Kidney tubule cell (primary cell): ENCODE measurements around the gene HDAC5.
"Not testable (repeated sequence)": the region's sequence is repeated elsewhere in the genome, so short reads cannot be mapped to it uniquely, and the experiment has no call there.

Experiments used
- DNase-seq: peaks from one replicate; pipeline ENCODE4 v3.0.0-alpha.2; 2018; ENCODE audit warnings: low spot score

The HDAC5 gene

GRCh38 chr17:44066204-44066930, 57.1 kb downstream of the HDAC5 start, which contains the start of gene LSM12:
LSM12 (minus strand) TSS chr17:44066671; CDS start chr17:44066587, 84 bp downstream.
- DNase-seq = peak; percentile 94

DNA sequence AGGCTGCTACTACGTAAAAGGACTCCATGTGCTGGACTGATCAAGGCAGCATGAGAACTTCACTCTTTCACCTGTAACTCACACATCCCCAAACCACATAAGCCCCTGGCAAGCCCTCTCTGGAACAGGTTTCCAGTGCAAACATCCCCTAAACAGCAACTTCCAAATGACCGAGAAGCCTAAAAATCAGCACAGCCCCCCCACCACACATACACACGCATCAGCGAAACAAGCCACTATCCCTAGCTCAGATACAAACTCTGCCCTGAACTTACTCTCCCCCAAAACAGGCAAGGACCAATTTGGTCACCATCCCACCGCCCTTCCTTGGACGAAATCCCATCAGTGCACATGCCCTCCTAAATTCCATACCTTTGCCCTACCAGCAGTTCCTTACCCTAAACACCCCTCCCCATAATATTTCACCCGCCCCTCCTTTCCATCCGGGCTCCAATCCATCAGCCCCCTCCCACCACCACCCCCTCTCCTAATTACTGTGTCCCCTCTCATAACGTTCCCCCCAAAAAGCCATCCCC, 57.7 kb downstream of the HDAC5 start:
- peak; percentile 22 for DNase-seq

DNA sequence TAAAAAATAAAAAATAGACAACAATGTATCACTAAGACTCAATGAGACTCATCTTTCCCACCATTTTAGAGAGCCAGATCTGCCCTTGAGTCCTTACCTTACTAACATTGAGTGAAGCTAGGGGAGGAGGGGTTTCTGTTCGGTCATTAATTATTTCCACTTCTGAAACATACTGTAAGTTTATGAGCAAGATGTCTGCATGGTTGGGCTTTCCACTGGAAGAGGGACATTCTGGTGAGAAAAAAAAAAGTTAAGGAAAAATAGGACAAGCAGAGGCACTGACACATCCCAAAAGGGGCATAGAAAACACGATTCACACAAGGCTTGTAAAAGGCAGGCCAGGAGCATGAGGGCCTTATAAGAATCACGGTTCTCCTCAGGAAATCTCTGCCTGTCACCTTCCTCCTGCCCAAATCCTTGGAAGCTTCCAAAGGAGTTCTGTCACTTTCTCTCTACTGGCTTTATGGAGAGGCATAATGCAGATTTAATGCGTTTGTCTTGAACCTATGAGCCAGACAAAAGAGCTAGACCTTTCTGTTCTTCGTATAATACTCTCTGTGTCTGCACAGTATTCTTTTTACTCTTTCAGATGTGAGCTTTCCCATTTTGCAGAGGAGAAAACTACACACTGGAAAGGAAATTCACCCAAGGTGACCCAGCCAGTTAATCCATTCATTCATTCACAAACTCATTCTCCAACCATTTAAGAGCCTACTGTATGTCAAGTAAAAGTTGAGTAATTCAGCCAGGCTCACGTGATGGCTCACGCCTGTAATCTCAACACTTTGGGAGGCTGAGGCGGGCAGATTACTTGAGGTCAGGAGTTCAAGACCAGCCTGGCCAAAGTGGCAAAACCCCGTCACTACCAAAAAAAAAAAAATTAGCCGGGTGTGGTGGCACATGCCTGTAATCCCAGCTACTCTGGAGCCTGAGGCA, 59.5 kb downstream of the HDAC5 start:
- no peak for DNase-seq

GRCh38 chr17:44062871-44063270, 60.6 kb downstream of the HDAC5 start:
- DNase-seq = no peak

- DNase-seq = no peak
These were observed 62.0 kb downstream of the HDAC5 start for GRCh38 chr17:44061446-44061845.

GRCh38 chr17:44059101-44059892, 64.1 kb downstream of the HDAC5 start:
- no peak for DNase-seq

- DNase-seq = no peak
These were observed 70.1 kb downstream of the HDAC5 start for GRCh38 chr17:44053125-44053872.

GRCh38 chr17:44049294-44050060, 74.0 kb downstream of the HDAC5 start:
- no peak for DNase-seq

DNA sequence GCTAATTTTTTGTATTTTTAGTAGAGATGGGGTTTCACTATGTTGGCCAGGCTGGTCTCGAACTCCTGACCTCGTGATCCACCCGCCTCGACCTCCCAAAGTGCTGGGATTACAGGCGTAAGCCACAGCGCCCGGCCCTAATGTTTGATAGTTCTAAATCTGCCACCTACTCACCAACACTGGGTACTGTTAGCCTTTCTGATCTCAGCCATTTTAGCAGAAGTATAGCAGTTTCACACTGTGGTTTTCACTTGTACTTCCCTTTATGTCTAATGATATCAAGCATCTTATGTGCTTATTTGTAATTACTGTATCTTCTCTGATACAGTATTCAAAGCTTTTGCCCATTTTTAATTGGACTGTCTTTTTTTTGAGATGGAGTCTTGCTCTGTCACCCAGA, 76.5 kb downstream of the HDAC5 start:
- not testable (repeated sequence) for DNase-seq

DNA sequence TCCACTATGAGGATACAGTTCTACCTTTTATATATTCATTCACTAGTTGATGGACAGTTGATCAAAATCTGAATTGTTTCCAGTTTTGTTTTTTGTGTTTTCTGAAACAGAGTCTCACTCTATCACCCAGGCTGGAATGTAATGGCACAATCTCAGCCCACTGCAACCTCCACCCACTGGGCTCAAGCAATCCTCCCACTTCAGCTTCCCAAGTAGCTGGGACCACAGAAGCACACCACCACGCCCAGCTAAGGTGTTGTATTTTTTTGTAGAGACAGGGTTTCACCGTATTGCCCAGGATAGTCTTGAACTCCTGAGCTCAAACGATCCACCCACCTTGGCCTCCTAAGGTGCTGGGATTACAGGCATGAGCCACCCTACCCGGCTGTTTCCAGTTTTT, 78.0 kb downstream of the HDAC5 start:
- no peak for DNase-seq

GRCh38 chr17:44044071-44044470, 79.4 kb downstream of the HDAC5 start:
- DNase-seq = peak; percentile 30

- no peak for DNase-seq
These were observed 80.2 kb downstream of the HDAC5 start for GRCh38 chr17:44043272-44043696.

GRCh38 chr17:44039829-44040635, 83.4 kb downstream of the HDAC5 start:
- peak; percentile 52 for DNase-seq

GRCh38 chr17:44038604-44039011, 84.8 kb downstream of the HDAC5 start:
- peak; percentile 41 for DNase-seq

DNA sequence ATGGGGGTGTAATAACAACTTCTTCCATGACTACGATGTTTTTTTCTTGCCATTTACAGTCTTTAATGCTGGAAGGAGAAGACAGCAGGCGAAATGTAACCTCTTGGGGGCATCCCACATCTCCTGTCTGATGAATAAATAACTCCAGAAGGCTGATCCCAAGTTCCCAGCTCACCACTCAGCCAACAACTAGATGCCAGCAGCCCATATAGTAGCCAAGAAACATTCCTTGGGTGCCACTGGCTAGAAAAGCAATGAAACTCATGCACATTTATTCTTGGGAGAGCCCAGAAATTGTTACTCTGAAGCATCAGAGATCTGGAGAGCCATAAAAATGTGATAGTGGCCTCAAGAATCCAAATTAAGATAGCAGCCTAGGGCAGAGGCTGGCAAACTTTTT, 86.0 kb downstream of the HDAC5 start:
- no peak for DNase-seq

- not testable (repeated sequence) for DNase-seq
These were observed 88.8 kb downstream of the HDAC5 start for GRCh38 chr17:44034688-44035087.

DNA sequence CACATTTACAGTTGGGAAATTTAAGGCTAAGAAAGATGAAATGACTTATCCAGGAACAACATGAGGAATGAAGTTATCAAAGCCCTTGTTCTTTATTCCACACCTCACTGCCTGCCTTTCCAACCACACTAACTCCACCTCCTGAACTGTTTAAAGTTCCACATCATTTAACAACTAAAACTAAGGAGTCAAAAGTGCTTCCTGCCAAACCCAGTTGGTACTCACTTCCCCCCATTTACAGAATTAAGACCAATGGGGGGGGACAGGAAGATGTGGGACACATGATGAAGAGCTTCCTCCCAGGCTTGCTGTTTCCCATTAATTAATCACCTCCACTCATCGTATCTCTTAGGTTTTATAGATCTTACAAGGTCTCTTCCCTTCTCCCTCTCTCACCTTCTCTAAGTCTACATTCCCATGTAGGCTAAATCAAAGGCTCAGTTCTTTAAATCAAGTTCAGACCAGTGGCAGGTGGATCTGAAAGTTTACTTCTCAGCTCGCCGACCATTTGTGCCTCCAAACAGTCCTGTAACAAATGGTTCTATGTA, 89.5 kb downstream of the HDAC5 start:
- DNase-seq = peak; percentile 76

DNA sequence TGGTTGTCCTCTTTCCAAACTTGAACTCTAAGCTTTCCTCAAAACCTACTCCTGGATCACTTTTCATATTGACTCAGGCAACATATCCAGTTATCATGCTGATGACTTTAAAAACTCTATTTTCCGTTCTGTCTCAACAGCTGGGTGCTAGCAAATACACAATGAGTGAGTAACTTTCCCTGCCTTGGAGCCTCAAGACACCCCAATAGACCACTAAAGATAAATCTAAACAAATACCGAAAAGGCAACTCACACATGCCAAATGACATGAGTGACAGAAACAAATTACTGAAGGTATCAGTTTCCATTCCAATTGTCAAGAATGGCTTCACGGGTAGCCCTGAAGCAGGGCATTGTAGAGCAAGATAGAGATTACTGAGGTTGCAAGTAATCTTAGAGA, 93.0 kb downstream of the HDAC5 start:
- no peak for DNase-seq

DNA sequence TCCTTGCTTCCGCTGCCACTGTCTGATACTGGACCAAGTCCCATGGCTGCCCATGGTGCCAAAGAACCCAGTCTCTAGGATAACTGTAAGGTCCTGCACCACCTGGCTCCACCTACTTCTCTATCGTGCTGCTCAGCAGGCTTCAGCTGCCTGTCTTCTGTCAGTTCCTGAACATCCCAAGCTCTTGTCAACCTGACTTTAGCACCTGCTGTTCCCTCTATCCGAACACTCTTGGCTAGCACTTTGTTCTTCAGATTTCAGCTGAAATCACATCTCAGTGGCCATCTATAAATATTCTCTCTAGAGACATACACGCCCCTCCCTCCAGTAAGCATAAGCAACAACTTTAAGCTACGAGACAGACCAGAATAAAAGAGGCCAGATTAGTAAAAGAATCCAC, 93.7 kb downstream of the HDAC5 start:
- no peak for DNase-seq
